Measurements from ENCODE around the gene SLC43A2. TPM values are rescaled to one million over a fixed set of nuclear protein-coding genes. Genes with fewer than 3 reads are reported as not detected.

Gene SLC43A2
- total RNA-seq, 1 experiment from 2014 or later = 12.6 TPM

GRCh38 chr17:1535737-1536136, 92.9 kb downstream of the SLC43A2 start:
- no peak for TF ChIP-seq ZFX (IDR thresholded peaks at IDR 0.05)
- BruUV-seq (replicated peaks) = no TSS peak
- Histone ChIP-seq H3K9me2 (ENCODE audit: insufficient read depth) (no peaks in the 10 kb centered on the region), H3K9ac (ENCODE audit: low read length) (no peak overlapping the region), H2AFZ (ENCODE audit: low read depth, low read length, poor library complexity, severe bottlenecking) (no peak overlapping the region), H3K36me3 (ENCODE audit: control insufficient read depth in 1 of 2, insufficient read depth in 2 of 2, low read length in 2 of 2) (peaks cover 46 to 48% of the 10 kb centered on the region in 2 experiments; a peak in 3 of 4 replicates), H3K4me3 (replicated peaks in 1 of 2; ENCODE audit: low read depth in 1 of 2, low read length in 2 of 2) (no peak overlapping the region), H3K4me2 (ENCODE audit: low read length) (no peak overlapping the region), H4K20me1 (ENCODE audit: insufficient read depth) (no peaks in the 10 kb centered on the region), H3K27me3 (ENCODE audit: insufficient read depth, low read length) (no peaks in the 10 kb centered on the region), H3K4me1 (ENCODE audit: control insufficient read depth in 1 of 2, insufficient read depth in 2 of 2, low read length in 2 of 2) (no peaks in the 10 kb centered on the region), H3K9me3 (ENCODE audit: control insufficient read depth in 1 of 2, insufficient read depth in 1 of 2, low read depth in 1 of 2, low read length in 2 of 2) (no peaks in the 10 kb centered on the region), H3K27ac (ENCODE audit: low read depth, low read length) (no peak overlapping the region), H3K79me2 (ENCODE audit: insufficient read depth, low read length) (no peaks in the 10 kb centered on the region)
- no peak for DNase-seq (ENCODE audit: low read depth, low spot score)
- POLR2A ChIA-PET = no interaction called here
- RAD21 ChIA-PET (ENCODE audit: low non-redundant PET in 1 of 2, low total read pairs in 2 of 2, uncharacterized antibody in 2 of 2, unreplicated experiment in 2 of 2) = no interaction called here
- intact Hi-C loops (cut with micrococcal nuclease) = no loop called here
- ATAC-seq = no peak
- CTCF ChIA-PET = no interaction called here

GRCh38 chr17:1533661-1534325, 94.8 kb downstream of the SLC43A2 start:
- no peaks in the 10 kb centered on the region for H4K20me1 ChIP-seq (ENCODE audit: insufficient read depth)
- ChIA-PET RAD21 (ENCODE audit: low non-redundant PET in 1 of 2, low total read pairs in 2 of 2, uncharacterized antibody in 2 of 2, unreplicated experiment in 2 of 2) (interaction anchor here in 1 of 2 experiments (1.3 to 1.6 kb wide), 2 partner anchors 18 to 169 kb away, joined by 3 read pairs; partner anchors contain the start of gene INPP5K), POLR2A (interaction anchor here (0.8 to 1.5 kb wide), 2 partner anchors 16 to 18 kb away, joined by 3 read pairs; partner anchors contain the start of gene INPP5K), CTCF (interaction anchor here (0.6 to 1.9 kb wide), 8 partner anchors 17 to 475 kb away, joined by 3 to 9 read pairs (median 3); partner anchors contain the start of gene INPP5K)
- DNase-seq (ENCODE audit: low read depth, low spot score) = no peak
- no peak overlapping the region for H2AFZ ChIP-seq (ENCODE audit: low read depth, low read length, poor library complexity, severe bottlenecking)
- no peaks in the 10 kb centered on the region for H3K9me3 ChIP-seq (ENCODE audit: control insufficient read depth in 1 of 2, insufficient read depth in 1 of 2, low read depth in 1 of 2, low read length in 2 of 2)
- no peak overlapping the region for H3K4me2 ChIP-seq (ENCODE audit: low read length)
- no peak overlapping the region for H3K9ac ChIP-seq (ENCODE audit: low read length)
- BruUV-seq (replicated peaks) = no TSS peak
- H3K9me2 ChIP-seq (ENCODE audit: insufficient read depth) = no peaks in the 10 kb centered on the region
- peak; percentile 25; the same call in 1 of the 2 replicates for ATAC-seq
- no peaks in the 10 kb centered on the region for H3K79me2 ChIP-seq (ENCODE audit: insufficient read depth, low read length)
- H3K27ac ChIP-seq (ENCODE audit: low read depth, low read length) = no peak overlapping the region
- H3K36me3 ChIP-seq (ENCODE audit: control insufficient read depth in 1 of 2, insufficient read depth in 2 of 2, low read length in 2 of 2) = peaks cover 42 to 48% of the 10 kb centered on the region in 2 experiments
- TF ChIP-seq ELF1 (IDR thresholded peaks at IDR 0.05; ENCODE audit: borderline replicate concordance, low read depth) = no peak
- no peak for TF ChIP-seq YY1 (IDR thresholded peaks at IDR 0.05; ENCODE audit: extremely low read depth, insufficient replicate concordance, low read depth, low read length)
- H3K27me3 ChIP-seq (ENCODE audit: insufficient read depth, low read length) = no peaks in the 10 kb centered on the region
- intact Hi-C loops (cut with micrococcal nuclease) = no loop called here
- H3K4me3 ChIP-seq (replicated peaks in 1 of 2; ENCODE audit: low read depth in 1 of 2, low read length in 2 of 2) = no peak overlapping the region
- H3K4me1 ChIP-seq (ENCODE audit: control insufficient read depth in 1 of 2, insufficient read depth in 2 of 2, low read length in 2 of 2) = no peaks in the 10 kb centered on the region
